NCI-H1048 (cell line): ENCODE data around the gene RHOH.
"Not testable (repeated sequence)": the region's sequence is repeated elsewhere in the genome, so short reads cannot be mapped to it uniquely, and the experiment has no call there.

Experiments
- DNase-seq: peaks from one replicate; lab custom pipeline; 2025; lab: John Stamatoyannopoulos, UW

Gene RHOH, protein sequence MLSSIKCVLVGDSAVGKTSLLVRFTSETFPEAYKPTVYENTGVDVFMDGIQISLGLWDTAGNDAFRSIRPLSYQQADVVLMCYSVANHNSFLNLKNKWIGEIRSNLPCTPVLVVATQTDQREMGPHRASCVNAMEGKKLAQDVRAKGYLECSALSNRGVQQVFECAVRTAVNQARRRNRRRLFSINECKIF

DNA sequence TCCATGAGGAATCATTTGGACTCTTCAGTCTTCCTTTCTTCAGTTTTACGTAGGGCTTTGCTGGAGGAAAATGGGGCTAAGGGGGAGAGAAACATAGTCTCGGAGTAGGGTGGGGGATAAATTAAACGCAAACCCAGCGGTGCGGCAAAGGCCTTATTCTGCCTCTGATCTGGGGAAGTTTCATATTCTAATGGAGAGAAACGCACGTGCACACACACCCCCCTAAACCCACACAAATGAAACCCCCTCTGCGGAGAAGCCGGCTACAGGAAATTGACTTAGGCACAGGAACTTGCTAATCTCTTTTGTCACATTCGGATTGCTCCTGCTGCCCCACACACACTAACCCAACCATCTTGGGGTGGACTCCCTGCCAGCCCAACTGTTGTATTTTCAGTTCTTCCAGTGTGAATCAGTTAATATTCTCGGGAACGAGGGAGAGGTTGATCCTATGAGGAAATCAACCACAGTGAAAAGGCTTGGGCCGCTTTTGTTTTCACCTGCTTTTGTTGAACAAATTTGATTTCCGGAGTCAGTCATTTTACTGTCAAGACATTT, at the start of gene RHOH:
RHOH (plus strand) TSS at position 308 of the 558 bp plus-strand sequence. CDS start 46,356 bp downstream, outside the sequence.
- DNase-seq = no peak

DNA sequence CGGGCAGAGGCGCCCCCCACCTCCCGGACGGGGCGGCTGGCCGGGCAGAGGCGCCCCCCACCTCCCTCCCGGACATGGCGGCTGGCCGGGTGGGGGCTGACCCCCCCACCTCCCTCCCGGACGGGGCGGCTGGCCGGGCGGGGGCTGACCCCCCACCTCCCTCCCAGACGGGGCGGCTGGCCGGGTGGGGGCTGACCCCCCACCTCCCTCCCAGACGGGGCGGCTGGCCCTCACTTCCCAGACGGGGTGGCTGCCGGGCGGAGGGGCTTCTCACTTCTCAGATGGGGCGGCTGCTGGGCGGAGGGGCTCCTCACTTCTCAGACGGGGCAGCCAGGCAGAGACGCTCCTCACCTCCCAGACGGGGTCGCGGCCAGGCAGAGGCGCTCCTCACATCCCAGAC, 49.3 kb upstream of the RHOH start:
- not testable (repeated sequence) for DNase-seq

DNA sequence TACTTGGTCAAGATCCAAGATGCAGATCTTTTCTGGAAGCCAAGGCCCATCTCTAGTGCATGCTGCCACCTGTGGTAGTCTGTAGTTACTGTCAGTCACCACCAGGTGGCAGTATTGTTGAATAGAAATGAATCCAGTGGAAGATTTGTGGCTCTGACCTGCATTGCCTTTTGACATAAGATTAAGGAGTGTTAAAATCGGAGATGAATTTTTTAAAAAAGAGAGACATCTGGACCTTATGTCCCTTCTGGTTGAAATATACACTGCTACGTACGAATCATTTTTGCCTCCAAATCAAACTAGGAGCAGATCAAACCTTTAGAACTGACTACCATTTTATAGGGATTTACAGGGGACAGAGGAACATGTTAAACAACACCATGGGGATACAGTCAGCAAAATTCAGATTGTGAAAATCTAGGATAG, 46.9 kb upstream of the RHOH start:
- DNase-seq = no peak

DNA sequence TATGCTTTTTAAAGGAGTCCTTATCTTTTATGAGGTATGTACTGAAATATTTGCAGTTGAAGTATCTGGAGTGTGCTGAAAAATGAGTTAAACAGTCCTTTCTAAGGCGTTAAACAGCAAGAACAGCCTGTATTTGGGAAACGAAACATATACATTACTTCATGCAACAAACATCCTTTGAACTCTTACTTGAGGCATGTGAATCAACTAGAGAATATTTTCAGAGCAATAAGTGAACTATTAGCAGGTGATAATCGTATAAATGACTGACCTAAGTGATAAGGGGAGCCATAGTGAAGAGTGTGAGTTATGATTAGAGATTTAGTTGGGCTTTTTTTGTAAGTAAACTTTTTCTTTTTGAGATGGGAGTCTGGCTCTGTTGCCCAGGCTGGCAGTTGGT, 45.9 kb upstream of the RHOH start:
- no peak for DNase-seq

DNA sequence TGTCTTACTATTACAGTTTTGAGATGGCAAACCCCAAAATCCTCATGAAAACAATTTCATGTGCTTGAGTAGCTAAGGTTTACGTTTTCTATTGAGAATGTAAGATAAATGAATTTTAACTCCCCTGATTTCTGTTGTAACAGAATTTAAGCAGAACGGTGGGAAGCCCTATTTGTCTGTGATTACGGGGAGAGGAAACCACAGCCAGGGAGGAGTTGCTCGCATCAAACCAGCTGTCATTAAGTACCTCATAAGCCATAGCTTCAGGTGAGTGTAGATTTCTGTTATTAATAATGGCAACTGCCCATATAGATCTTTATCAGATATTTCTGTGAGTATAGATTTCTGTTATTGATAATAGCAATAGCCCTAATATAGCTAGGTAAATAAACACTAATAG, 44.2 kb upstream of the RHOH start:
- DNase-seq = no peak

DNA sequence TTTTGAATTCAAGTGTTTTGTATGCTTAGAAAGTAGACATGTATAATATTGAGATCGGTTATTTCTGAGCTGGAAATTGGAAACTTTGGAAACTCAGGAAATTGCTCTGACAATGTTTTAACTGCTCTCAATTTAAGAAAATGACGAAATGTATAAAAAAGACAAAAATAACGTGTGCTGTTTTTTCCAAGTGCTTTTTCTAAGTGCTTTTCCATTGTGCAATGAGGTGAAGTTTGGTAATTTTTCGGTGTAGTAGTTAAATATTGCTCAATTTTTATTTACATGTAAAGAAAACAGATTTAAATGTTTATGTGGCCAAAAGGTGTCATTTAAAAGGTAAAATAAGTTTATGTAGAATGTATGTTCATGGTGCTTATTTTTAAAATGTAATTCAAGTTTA, 39.4 kb upstream of the RHOH start:
- DNase-seq = no peak

DNA sequence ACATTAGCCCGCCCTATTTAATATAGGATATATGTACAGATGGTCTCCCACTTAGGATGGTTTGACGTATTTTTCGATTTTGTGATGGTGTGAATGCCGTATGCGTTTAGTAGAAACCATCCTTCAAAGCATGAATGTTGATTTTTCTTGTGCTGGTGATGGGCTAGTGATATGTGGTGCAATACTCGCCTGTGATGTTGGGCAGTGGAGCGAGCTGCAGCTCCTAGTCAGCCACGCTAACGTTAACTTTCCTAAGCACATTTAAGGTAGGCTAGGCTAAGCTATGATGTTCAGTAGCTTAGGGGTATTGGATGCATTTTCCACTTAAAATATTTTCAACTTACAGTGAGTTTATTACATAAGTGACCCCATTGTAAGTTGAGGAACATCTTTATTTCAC, 36.6 kb upstream of the RHOH start:
- DNase-seq = no peak

DNA sequence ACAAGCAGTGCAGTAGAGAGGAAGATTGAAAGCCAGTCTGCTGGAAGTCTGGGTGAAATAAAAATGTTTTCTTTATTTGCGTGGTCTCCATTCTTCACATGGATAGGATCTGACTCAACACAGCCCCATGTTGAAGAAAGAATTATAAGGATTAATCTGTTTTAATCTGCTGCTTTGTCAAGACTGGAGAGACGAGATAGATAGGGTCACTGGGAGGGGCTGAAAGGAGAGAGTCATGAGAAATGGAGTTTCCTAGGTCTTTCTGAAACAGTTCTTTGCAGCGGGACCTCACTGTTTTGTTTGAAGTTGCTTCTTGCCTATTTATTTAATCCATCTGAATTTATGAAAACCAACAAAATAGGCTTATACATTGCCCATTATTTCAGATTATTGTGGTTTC, 32.4 kb upstream of the RHOH start:
- DNase-seq = no peak

DNA sequence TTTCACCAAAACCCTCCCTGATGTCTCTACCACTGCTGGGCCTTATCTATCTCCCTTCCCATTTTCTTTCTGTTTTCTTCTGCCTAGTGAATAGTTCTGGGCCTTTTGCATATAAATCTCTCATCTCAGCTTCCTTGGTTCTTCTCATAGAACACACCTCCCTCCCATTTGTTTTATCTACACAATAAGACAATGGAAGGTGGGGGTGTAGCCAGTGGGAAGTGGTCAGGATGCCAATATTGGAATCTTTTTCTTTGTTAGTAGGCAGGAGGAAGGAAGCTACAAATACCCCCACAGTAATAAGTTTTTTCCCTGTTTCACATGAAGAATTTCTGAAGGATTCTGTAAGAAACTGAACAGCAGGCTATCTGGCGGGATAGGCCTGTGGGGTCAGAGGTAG, 30.9 kb upstream of the RHOH start:
- no peak for DNase-seq

DNA sequence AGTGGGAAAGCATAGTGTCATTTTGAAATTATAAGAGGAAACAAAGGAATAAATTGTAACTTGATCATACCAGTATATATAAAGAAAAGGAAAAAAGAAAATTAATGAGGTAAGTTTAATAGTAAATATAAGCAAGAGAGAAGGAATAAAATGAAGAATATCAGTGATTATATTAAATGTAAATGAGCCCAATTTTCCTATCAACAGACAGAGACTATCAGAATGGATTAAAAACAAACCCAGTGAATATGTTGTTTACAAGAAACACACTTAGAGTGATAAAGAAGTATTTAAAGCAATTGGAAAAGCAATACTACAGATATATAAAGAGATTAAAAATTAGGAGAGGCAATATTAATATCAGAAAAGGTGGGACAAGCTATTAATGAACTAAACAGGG, 28.8 kb upstream of the RHOH start:
- no peak for DNase-seq

DNA sequence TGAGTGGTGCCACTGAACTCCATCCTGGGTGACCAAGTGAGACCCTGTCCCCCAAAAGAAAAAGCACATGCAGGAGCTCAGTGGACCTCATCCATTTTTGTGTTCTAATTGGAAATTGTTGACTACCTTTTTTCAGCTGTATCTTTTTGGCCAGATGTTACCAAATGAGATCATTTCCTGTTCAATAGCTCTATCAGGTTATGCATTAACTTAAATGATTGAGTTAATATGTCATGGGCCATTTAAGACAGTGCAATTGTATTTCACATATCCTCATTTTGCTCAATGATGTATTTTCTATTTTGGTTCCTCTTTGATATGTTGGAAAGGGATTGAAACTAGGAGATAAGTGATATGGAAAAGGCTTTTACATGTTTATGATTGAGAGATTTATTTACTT, 26.2 kb upstream of the RHOH start:
- no peak for DNase-seq

DNA sequence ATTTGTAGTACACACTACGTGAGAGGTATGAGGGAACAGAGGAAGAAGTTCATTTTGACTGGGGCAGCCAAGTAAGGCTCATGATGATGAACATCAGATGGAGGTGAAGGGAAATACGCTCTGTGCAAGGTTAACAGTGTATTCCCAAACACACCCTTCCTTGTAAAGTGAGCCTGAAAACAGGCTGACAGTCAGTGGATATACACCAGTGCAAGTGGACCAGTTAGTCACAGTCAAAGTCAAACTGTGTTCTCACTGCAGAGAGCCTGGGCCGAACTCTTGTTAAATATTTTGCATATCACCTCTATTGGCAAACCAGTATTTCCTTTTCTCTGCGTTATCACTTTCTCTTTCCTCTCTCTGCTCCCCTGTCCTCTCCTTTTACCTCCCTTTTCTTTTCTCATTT, 23.4 kb upstream of the RHOH start:
- no peak for DNase-seq

DNA sequence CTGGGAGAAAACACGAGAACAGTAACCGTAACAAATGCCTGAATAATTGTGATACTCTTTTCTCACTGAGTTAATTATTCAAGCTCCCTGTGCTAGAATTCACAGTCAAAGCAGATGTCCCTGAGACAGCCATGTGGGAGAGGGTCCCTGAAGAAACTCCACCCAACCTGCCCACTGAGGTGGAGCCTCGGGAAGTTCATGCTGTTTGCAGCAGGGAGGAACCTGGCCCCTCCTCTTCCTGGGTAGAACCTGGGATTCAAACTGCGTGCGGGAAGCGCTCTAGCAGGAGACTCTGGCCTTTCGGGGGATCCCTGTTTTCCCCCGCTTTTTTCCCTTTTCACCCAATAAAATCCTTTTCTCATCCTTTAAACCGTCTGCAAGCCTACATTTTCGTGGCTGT, 20.2 kb upstream of the RHOH start:
- no peak for DNase-seq

DNA sequence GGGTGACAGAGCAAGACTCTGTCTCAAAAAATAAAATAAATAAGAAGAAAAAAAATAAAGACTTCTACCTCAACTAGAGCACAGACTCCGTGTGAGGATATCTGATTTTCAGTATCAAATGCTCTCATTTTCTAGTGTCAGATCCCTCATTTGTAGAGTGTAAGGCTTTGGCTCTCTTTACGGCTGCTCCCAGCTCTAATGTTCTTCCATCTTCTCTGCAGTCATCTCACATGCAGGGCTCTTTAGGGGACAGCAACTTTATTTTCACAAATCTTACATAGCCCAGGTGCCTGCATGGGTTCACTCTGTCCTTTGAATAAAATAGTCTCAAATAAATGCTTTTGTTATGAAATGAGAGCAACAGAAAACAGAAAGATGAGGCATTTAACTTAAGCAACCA, 19.2 kb upstream of the RHOH start:
- no peak for DNase-seq

DNA sequence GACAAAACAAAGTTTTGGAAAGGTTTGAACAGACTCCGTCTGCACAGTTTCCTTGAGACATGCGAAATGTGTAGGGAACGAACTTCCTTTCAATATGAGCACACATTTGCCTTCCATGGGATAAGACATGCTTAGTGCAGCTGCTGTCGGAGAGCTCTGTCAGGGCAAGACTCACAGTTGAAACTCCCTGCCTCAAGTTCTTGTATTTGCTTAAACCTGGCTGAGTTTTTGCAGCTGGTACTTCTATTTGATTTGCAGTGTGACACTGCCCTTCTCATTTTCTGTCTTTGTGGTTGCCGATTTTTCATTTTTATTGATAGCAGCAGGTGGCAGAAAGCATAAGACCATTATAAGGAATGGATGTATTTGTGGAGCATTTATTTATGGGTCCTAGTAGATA, 18.2 kb upstream of the RHOH start:
- no peak for DNase-seq

DNA sequence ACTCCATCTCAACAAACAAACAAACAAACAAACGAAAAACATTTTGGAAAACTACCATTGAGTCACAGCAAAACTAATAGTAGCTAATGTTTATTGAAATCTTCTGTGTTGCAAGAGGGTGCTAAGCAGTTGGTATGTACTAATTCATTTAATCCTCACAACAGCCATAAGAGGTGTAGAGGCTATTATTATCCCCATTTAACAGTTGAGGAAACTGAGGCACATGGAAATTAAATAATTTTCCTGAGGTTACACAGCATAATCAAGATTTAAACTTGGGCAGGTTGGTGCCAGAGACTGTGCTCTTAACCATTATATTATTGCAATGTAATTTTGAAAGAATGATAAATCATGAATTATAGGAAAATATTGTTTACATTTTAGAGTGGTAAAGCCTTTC, 17.5 kb upstream of the RHOH start:
- no peak for DNase-seq

DNA sequence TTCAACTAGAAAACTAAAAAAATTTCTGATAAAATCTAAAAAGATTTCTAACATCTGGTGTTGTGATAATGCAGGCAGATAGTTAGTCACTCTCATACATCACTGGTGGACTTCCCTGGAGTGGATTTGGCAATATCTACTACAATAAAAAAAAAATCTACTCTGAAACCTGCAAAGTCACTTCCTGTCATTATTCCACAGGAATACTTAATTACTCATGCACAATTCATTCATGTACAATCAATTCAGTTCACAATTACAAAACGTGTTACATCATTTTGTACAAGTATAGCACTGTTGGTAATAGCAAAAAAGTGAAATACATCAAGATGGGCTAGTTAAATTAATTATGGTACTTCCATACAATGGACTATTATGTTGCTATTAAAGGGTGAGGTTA, 16.5 kb upstream of the RHOH start:
- no peak for DNase-seq

DNA sequence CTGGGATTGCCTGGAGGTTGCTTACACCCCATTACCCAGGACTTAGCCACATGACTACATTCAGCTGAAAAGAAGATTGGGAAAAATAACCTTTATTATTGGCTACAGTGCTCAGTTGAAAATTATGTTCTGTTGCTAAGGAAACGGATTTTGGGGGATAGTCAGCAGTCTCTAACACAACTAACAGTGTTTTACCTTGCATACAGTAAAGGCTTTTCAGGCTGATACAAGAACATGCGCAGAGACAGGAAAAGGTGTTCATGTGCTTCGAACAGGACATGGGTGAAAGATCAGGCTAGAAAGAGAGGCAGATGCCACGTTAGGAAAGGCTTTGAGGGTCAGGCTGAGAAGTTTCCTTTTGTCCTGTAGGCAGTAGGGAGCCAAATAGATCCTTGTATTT, 14.8 kb upstream of the RHOH start:
- no peak for DNase-seq

DNA sequence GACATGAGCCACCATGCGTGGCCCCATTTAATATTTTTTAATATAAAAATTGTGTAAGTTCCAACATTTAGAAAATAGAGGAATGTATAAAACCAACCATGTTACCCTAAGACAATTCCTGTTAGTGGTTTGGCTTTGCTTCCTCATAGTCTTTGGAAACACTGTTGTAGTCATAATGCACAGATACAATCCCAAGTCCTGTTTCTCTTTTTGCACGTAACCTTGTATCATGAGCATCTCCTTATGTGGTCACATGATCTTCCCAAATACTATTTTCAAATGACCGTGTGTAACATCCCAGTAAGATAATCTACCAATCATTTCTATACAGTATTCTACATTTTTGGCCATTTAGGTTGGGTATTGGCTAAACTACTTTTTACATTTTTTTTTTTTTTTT, 13.9 kb upstream of the RHOH start:
- no peak for DNase-seq

DNA sequence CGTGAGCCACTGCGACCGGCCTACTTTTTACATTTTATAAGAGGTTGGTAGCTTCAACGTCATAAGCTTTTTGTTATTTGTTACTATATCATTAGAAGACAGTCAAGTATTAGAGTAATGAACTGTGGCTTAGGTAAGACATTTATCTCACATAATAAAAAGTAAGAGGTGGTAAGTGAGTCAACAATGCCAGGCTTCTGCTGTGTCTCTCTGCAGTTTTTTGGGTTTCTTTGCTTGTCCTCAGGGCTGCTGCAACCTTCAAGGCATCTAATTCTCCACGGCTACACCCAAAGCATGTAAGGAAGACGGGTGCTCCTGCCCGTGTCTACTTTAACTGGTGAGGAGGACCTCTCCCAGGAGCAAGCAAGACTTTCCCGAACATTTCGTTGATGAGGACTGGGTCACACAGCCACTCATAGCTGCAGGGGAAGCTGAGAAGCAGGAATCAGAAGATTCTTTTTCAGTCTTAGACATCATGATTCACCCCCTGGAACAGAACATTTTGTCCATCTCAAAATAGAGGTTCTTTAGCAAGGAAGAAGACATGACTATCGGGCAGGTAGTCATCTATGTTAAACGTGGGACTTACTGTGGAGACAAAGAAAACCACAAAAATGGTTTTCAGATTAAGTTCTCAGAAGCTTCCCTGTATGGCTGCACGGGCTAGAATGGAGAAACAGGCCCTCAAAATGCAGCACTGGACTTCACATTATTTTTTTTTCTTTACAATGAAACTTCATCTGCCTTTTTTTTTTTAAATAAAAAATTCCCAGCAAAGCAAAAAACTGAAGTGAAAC, 13.0 kb upstream of the RHOH start:
- no peak for DNase-seq

DNA sequence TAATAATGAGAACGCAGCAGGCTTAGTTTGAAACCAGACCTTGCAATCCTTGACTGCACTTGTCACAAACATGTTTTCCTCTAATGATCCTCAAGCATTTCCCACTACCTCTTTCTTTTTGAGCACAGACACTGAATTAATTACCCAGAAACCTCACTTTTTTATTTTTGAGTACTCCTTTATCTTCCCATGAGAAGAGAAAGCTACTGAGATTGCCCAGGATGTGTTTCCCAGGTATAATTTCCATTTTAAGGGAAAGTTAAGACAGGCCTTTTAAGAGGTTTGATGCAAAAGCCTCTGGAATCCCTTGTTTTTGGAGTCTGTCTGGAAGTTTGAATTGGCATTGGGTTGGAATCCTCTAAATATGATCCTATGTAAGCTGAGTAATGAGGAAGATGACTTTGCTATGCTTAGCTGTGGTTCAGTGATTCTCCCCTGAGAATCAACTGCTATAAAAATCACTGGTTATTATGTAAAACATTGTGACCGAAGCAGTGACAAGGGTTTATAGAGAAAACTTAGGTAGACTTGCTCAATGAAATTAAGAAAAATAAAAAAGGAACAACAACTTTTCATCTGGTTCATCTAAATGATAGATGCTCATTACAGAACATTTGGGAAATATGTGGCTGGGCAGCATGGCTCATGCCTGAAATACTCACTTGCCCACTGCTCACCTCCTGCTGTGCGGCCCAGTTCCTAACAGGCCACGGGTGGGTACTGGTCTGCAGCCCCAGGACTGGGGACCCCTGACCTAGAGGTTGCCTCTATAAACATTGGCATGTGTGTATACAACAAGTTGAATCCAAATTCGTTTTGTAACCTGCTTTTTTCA, 10.8 kb upstream of the RHOH start:
- no peak for DNase-seq

DNA sequence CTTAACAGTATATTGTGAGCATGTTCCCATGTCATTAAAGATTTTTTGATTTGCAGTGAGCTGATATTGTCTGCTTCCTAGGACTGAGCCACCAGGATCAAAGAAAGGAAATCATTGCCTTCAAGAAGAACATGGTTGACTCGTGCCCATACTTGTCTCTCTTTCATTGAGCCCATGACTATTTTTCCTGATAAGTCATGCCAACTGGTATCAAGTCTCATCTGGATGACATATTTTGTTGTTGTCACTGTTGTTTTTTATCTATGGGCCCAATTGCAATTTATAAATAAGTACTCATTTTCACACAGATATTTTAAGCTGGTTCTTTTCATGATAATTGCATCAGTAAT, 10.2 kb upstream of the RHOH start:
- no peak for DNase-seq

DNA sequence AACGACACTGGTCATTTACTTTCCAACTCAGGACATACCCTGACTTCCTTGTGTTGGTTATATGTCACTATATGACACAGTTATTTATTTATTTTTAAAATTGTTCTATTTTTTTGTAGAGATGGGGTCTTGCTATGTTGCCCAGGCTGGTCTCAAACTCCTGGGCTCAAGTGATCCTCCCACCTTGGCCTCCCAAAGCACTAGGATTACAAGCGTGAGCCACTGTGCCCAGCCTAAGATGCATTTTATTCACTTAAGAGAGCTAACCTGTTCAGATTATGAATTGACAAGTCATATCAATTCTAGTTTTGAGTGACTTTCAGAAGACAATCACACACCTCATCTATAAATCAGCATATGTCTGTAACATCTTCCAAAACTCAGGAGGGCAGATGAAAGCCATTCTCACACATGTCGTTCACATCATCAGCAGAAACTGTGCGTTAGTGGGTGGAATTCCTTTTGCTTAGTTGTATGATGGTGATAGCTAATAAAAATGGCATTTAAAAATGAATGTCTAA, 9.4 kb upstream of the RHOH start:
- DNase-seq = no peak
